ENCODE data around the gene PRAC1.

PRAC1 gene

DNA sequence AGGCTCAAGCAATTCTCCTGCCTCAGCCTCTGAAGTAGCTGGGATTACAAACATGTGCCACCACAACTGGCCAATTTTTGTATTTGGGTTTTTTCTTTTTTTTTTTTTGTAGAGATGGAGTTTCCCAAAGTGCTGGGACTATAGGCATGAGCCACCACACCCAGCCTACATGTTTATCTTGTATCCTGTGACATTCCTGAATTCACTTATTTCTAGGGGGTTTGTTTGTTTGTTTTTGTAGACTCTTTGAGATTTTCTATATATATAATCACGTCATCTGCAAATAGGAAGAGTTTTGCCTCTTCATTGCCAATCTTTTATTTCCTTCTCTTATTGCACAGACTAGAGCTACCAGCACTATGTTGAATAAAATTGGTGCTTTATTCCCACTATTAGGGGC lies 29.1 kb downstream of the PRAC1 start:
- Histone ChIP-seq H3K4me1 (ENCODE audit: control insufficient read depth in 1 of 2, insufficient read depth in 2 of 2, low read length in 2 of 2) (no peaks in the 10 kb centered on the region), H3K27ac (ENCODE audit: low read depth, low read length) (no peak overlapping the region), H3K36me3 (ENCODE audit: control insufficient read depth in 1 of 2, insufficient read depth in 2 of 2, low read length in 2 of 2) (no peaks in the 10 kb centered on the region), H3K9ac (ENCODE audit: low read depth in 1 of 2, low read length in 2 of 2) (no peak overlapping the region), H3K4me3 (ENCODE audit: low read depth in 1 of 2, low read length in 2 of 2) (no peak overlapping the region), H3K9me3 (ENCODE audit: control insufficient read depth in 1 of 2, low read length in 2 of 2) (peaks cover 3% of the 10 kb centered on the region in 2 donors), H3K27me3 (ENCODE audit: control insufficient read depth in 1 of 2, insufficient read depth in 2 of 2, low read length in 2 of 2) (peaks cover 9 to 20% of the 10 kb centered on the region in 2 donors)

DNA sequence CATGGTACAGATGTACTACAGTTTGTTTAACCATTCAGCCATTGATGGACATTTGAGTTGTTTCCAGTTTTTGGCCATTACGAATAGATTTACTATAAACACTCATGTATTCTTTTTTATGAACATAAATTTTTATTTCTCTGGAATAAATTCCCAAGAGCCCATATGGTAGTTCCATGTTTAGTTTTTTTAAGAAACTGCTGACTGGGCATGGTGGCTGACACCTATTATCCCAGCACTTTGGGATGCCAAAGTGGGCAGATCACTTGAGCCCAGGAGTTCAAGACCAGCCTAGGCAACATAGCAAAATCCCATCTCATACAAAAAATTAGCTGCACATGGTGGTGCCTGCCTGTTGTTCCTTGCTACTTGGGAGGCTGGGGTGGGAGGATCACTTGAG lies 30.3 kb downstream of the PRAC1 start:
- H3K9me3 ChIP-seq (ENCODE audit: control insufficient read depth in 1 of 2, low read length in 2 of 2), result peaks cover 3% of the 10 kb centered on the region in 2 donors
- no peak overlapping the region for H3K9ac ChIP-seq (ENCODE audit: low read depth in 1 of 2, low read length in 2 of 2)
- H3K4me1 ChIP-seq (ENCODE audit: control insufficient read depth in 1 of 2, insufficient read depth in 2 of 2, low read length in 2 of 2), result no peaks in the 10 kb centered on the region
- H3K27ac ChIP-seq (ENCODE audit: low read depth, low read length), result no peak overlapping the region
- H3K36me3 ChIP-seq (ENCODE audit: control insufficient read depth in 1 of 2, insufficient read depth in 2 of 2, low read length in 2 of 2), result no peaks in the 10 kb centered on the region
- H3K4me3 ChIP-seq (ENCODE audit: low read depth in 1 of 2, low read length in 2 of 2), result no peak overlapping the region
- H3K27me3 ChIP-seq (ENCODE audit: control insufficient read depth in 1 of 2, insufficient read depth in 2 of 2, low read length in 2 of 2), result peaks cover 14 to 15% of the 10 kb centered on the region in 2 donors

DNA sequence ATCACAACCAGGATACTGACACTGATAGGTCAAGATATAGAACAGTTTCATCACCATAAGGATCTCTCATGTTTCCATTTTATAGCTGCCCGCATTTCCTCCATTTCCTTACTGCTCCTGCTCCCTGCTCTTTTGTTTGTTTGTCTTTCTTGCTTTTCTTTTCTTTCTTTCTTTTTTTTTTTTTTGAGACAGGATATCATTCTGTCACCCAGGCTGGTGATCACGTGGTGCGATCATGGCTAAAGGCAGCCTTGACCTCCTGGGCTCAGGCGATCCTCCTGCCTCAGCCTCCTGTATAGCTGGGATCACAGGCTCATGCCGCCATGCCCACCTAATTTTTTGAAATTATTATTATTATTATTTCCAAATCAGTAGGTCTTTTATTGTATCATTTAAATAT lies 31.7 kb downstream of the PRAC1 start:
- Histone ChIP-seq H3K27me3 (ENCODE audit: control insufficient read depth in 1 of 2, insufficient read depth in 2 of 2, low read length in 2 of 2) (peaks cover 7 to 15% of the 10 kb centered on the region in 2 donors), H3K9me3 (ENCODE audit: control insufficient read depth in 1 of 2, low read length in 2 of 2) (peaks cover 3% of the 10 kb centered on the region in 2 donors), H3K9ac (ENCODE audit: low read depth in 1 of 2, low read length in 2 of 2) (no peak overlapping the region), H3K4me3 (ENCODE audit: low read depth in 1 of 2, low read length in 2 of 2) (no peak overlapping the region), H3K4me1 (ENCODE audit: control insufficient read depth in 1 of 2, insufficient read depth in 2 of 2, low read length in 2 of 2) (no peaks in the 10 kb centered on the region), H3K36me3 (ENCODE audit: control insufficient read depth in 1 of 2, insufficient read depth in 2 of 2, low read length in 2 of 2) (no peaks in the 10 kb centered on the region), H3K27ac (ENCODE audit: low read depth, low read length) (no peak overlapping the region)

DNA sequence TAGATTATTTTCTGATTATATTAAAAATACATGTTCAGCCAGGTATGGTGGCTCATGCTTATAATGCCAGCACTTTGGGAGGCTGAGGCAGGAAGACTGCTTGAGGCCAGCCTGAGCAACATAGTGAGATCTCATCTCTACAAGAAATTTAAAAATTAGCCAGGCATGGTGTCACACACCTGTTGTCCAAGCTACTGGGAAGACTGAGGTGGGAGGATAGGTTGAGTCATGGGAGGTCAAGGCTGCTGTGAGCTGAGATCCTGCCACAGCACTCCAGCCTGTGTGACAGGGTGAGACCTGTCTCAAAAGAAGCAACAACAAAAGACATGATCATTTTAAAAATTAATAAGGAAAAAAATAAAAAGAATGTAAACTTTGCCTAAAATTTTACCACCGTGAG lies 40.7 kb downstream of the PRAC1 start:
- Histone ChIP-seq H3K9ac (ENCODE audit: low read depth in 1 of 2, low read length in 2 of 2) (no peak overlapping the region), H3K27me3 (ENCODE audit: control insufficient read depth in 1 of 2, insufficient read depth in 2 of 2, low read length in 2 of 2) (peaks cover 8 to 15% of the 10 kb centered on the region in 2 donors), H3K36me3 (ENCODE audit: control insufficient read depth in 1 of 2, insufficient read depth in 2 of 2, low read length in 2 of 2) (no peaks in the 10 kb centered on the region)

DNA sequence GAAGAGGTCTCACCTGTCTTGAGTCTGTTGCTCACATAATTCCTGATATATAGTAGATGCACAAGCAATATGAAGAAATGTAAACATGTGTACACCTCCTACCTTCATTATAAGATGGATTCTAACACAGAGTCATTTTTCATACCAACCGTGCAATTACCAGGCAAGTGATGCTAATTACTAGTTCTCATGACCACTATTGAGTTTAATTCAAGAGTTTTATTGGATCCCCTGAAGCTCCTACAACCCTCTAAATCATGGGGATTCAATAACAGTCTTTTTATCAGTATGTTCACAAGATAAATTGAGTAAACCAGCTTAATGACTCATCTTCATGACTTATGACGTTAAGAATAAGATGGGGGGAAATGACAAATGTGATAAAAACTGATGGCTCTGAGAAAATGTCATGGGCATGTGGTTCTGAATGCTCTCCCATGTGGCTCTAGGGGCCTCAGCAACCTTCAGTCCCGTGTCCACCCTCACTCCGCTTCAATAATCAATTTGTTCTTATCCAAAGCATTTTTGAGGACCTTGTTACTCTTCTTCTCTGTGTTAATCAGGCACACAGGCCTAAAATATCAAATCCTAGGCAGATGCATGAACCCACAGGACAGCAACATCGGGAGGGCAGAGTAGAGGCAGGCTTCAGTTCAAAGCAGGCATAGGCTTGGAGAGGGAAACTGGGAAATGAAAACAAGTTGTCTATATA lies 42.8 kb downstream of the PRAC1 start:
- peaks cover 8 to 22% of the 10 kb centered on the region in 2 donors for H3K27me3 ChIP-seq (ENCODE audit: control insufficient read depth in 1 of 2, insufficient read depth in 2 of 2, low read length in 2 of 2)

More for the DNA sequence above, 40.7 kb downstream of the PRAC1 start:
- no peaks in the 10 kb centered on the region for H3K9me3 ChIP-seq (ENCODE audit: control insufficient read depth in 1 of 2, low read length in 2 of 2)
- no peak overlapping the region for H3K4me3 ChIP-seq (ENCODE audit: low read depth in 1 of 2, low read length in 2 of 2)
- peaks cover 0 to 4% of the 10 kb centered on the region in 2 donors for H3K4me1 ChIP-seq (ENCODE audit: control insufficient read depth in 1 of 2, insufficient read depth in 2 of 2, low read length in 2 of 2)
- H3K27ac ChIP-seq (ENCODE audit: low read depth, low read length), result no peak overlapping the region

DNA sequence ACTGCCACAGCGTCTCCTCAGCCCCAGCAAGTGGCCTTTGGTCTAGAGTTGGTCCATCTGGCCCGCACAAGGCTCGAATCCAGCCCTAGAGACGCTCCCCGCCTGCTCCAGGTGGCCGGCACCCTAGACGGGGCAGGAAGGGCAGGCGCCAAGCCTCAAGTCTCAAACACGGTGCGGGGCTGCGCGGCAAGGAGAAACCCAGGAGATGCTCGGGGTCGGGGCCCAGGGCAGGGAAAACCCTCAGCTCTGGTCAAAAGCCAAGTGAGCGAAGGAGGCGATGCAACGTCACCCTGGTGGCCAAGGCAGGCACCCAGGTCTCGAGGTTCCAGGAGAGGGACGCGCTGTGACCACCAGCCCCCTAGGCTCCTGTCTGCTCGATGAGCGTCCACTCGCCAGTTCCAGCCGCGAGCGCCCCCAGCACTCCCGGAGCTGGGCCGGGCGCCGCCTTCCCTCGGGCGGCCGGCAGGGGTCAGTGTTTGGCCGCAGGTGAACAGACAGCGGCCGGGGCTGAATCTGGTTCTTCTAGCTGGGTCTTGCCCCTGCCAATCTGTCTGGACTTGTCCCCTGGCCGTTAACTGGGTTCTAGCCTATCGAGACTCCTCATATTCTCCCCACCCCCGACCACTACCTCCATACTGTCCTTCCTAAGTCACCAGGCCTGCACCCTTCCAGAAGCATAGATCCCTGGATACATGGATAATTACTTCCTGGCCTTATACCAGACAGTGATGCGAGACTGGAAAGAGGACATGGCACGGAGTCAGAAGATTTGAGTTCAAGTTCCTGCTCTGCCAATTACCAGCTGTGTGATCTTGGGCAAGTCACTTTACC lies 44.0 kb downstream of the PRAC1 start:
- Histone ChIP-seq H3K9ac (ENCODE audit: low read depth in 1 of 2, low read length in 2 of 2) (no peak overlapping the region), H3K36me3 (ENCODE audit: control insufficient read depth in 1 of 2, insufficient read depth in 2 of 2, low read length in 2 of 2) (no peaks in the 10 kb centered on the region), H3K27me3 (ENCODE audit: control insufficient read depth in 1 of 2, insufficient read depth in 2 of 2, low read length in 2 of 2) (peaks cover 8 to 22% of the 10 kb centered on the region in 2 donors), H3K4me1 (ENCODE audit: control insufficient read depth in 1 of 2, insufficient read depth in 2 of 2, low read length in 2 of 2) (peaks cover 0 to 4% of the 10 kb centered on the region in 2 donors), H3K27ac (ENCODE audit: low read depth, low read length) (no peak overlapping the region), H3K9me3 (ENCODE audit: control insufficient read depth in 1 of 2, low read length in 2 of 2) (no peaks in the 10 kb centered on the region), H3K4me3 (ENCODE audit: low read depth in 1 of 2, low read length in 2 of 2) (peak overlapping the region in 1 of 2 donors; percentile 16)

More for the DNA sequence above, 42.8 kb downstream of the PRAC1 start:
- no peak overlapping the region for H3K27ac ChIP-seq (ENCODE audit: low read depth, low read length)
- H3K4me1 ChIP-seq (ENCODE audit: control insufficient read depth in 1 of 2, insufficient read depth in 2 of 2, low read length in 2 of 2), result peaks cover 0 to 4% of the 10 kb centered on the region in 2 donors
- no peaks in the 10 kb centered on the region for H3K36me3 ChIP-seq (ENCODE audit: control insufficient read depth in 1 of 2, insufficient read depth in 2 of 2, low read length in 2 of 2)
- H3K9me3 ChIP-seq (ENCODE audit: control insufficient read depth in 1 of 2, low read length in 2 of 2), result no peaks in the 10 kb centered on the region
- H3K4me3 ChIP-seq (ENCODE audit: low read depth in 1 of 2, low read length in 2 of 2), result no peak overlapping the region
- H3K9ac ChIP-seq (ENCODE audit: low read depth in 1 of 2, low read length in 2 of 2), result no peak overlapping the region

DNA sequence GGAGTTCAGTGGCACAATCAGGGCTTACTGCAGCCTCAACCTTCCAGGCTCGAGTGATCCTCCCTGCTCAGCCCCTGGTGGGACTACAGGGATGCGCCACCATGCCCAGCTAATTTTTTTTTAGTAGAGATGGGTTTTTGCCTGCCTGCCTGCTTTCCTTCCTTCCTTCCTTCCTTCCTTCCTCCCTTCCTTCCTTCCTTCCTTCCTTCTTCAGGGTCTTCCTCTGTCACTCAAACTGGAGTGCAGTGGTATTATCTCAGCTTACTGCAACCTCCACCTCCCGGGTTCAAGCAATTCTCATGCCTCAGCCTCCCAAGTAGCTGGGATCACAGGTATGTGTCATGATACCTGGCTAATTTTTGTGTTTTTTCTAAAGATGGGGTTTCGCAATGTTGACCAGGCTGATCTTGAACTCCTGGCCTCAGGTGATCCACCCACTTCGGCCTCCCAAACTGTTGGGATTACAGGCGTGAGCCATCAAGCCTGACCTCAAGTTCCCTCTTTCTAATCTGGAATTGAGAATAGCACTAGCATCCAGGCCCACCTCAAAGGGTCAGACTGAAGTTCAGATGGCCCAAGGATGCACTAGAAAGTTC lies 45.3 kb downstream of the PRAC1 start:
- Histone ChIP-seq H3K27ac (ENCODE audit: low read depth, low read length) (no peak overlapping the region), H3K27me3 (ENCODE audit: control insufficient read depth in 1 of 2, insufficient read depth in 2 of 2, low read length in 2 of 2) (peaks cover 2 to 25% of the 10 kb centered on the region in 2 donors), H3K9me3 (ENCODE audit: control insufficient read depth in 1 of 2, low read length in 2 of 2) (no peaks in the 10 kb centered on the region), H3K36me3 (ENCODE audit: control insufficient read depth in 1 of 2, insufficient read depth in 2 of 2, low read length in 2 of 2) (no peaks in the 10 kb centered on the region), H3K4me3 (ENCODE audit: low read depth in 1 of 2, low read length in 2 of 2) (no peak overlapping the region), H3K9ac (ENCODE audit: low read depth in 1 of 2, low read length in 2 of 2) (no peak overlapping the region), H3K4me1 (ENCODE audit: control insufficient read depth in 1 of 2, insufficient read depth in 2 of 2, low read length in 2 of 2) (peaks cover 0 to 4% of the 10 kb centered on the region in 2 donors)

DNA sequence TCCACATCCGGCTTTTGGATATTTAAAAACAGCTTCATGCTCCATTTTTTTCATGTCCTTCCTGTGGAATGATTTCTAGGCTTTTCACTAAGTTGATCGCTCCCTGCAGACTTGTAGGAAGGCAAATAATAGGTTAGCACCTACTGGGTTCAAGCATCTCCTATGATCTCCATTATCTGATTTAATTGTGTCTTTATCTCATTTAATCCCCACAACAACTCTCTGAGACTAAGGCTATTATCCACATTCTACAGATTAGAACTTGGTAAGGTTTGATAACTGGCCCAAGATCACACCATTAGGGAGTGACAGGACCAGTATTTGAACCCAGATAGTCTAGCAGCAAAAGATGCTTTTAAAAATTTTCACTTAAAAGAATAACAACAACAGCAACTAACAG lies 50.0 kb downstream of the PRAC1 start:
- Histone ChIP-seq H3K9ac (ENCODE audit: low read depth in 1 of 2, low read length in 2 of 2) (no peak overlapping the region), H3K27ac (ENCODE audit: low read depth, low read length) (no peak overlapping the region), H3K4me3 (ENCODE audit: low read depth in 1 of 2, low read length in 2 of 2) (no peak overlapping the region), H3K9me3 (ENCODE audit: control insufficient read depth in 1 of 2, low read length in 2 of 2) (no peaks in the 10 kb centered on the region), H3K4me1 (ENCODE audit: control insufficient read depth in 1 of 2, insufficient read depth in 2 of 2, low read length in 2 of 2) (no peaks in the 10 kb centered on the region), H3K27me3 (ENCODE audit: control insufficient read depth in 1 of 2, insufficient read depth in 2 of 2, low read length in 2 of 2) (peaks cover 10 to 18% of the 10 kb centered on the region in 2 donors), H3K36me3 (ENCODE audit: control insufficient read depth in 1 of 2, insufficient read depth in 2 of 2, low read length in 2 of 2) (no peaks in the 10 kb centered on the region)

Measured in duodenal mucosa (tissue), 2 donors.